ENCODE results near the gene SIPA1L3.

GRCh38 chr19:38172001-38172400 is 265.0 kb downstream of the SIPA1L3 start:
- TF ChIP-seq HIC2 (CRISPR knock-in tag; IDR thresholded peaks at IDR 0.05; ENCODE audit: low read depth) = no peak
- TF ChIP-seq ZNF546 (CRISPR knock-in tag; conservative IDR thresholded peaks at IDR 0.05) = no peak
- TF ChIP-seq SP1 (IDR thresholded peaks at IDR 0.05) = no peak
- no peak for TF ChIP-seq SP1 (CRISPR knock-in tag; IDR thresholded peaks at IDR 0.05)
- no peak for TF ChIP-seq MAZ (IDR thresholded peaks at IDR 0.05; ENCODE audit: borderline replicate concordance, low read depth, low read length)
- TF ChIP-seq MAZ (CRISPR knock-in tag; IDR thresholded peaks at IDR 0.05; ENCODE audit: low read depth) = no peak
- TF ChIP-seq CTCF (CRISPR knock-in tag; IDR thresholded peaks at IDR 0.05) = no peak
